NCI-H82 treated with DMSO at 0.1 percent for 48 hours (cell line): ENCODE data around the gene PPP1R3E.
"Not testable (repeated sequence)": the region's sequence is repeated elsewhere in the genome, so short reads cannot be mapped to it uniquely, and the experiment has no call there.

Experiments used
- DNase-seq: peaks from one replicate; lab custom pipeline; 2025; ENCODE audit not compliant: unreplicated experiment; lab: John Stamatoyannopoulos, UW

Gene PPP1R3E

GRCh38 chr14:23297611-23298277, 4.9 kb downstream of the PPP1R3E start:
- no peak for DNase-seq

- no peak for DNase-seq
Measured at GRCh38 chr14:23297096-23297495, 5.6 kb downstream of the PPP1R3E start.

GRCh38 chr14:23296012-23296777, 6.5 kb downstream of the PPP1R3E start:
- DNase-seq: no peak

- peak; percentile 91 for DNase-seq
Measured at GRCh38 chr14:23294734-23295561, 7.7 kb downstream of the PPP1R3E start.

GRCh38 chr14:23286902-23287479, 15.7 kb downstream of the PPP1R3E start:
- no peak for DNase-seq

GRCh38 chr14:23286020-23286901, 16.4 kb downstream of the PPP1R3E start, which contains the start of gene HOMEZ:
TSS of gene HOMEZ (minus strand) at chr14:23286132. CDS start at chr14:23285952, 180 bp downstream.
- DNase-seq: peak; percentile 100

- no peak for DNase-seq
Measured at GRCh38 chr14:23285530-23286019, 17.1 kb downstream of the PPP1R3E start.

- peak; percentile 72 for DNase-seq
Measured at GRCh38 chr14:23284654-23285529, 17.8 kb downstream of the PPP1R3E start.

GRCh38 chr14:23281247-23281646, 21.4 kb downstream of the PPP1R3E start:
- DNase-seq: no peak

- DNase-seq: not testable (repeated sequence)
Measured at GRCh38 chr14:23277928-23278327, 24.7 kb downstream of the PPP1R3E start.

GRCh38 chr14:23277189-23277588, 25.5 kb downstream of the PPP1R3E start:
- no peak for DNase-seq

GRCh38 chr14:23275412-23275811, 27.2 kb downstream of the PPP1R3E start:
- no peak for DNase-seq

GRCh38 chr14:23269193-23269592, 33.5 kb downstream of the PPP1R3E start:
- DNase-seq: no peak

GRCh38 chr14:23260849-23261248, 41.8 kb downstream of the PPP1R3E start:
- DNase-seq: not testable (repeated sequence)

GRCh38 chr14:23259426-23259825, 43.2 kb downstream of the PPP1R3E start:
- no peak for DNase-seq

- no peak for DNase-seq
Measured at GRCh38 chr14:23258256-23258655, 44.4 kb downstream of the PPP1R3E start.

GRCh38 chr14:23252420-23253333, 50.0 kb downstream of the PPP1R3E start:
- DNase-seq: no peak

GRCh38 chr14:23252006-23252405, 50.7 kb downstream of the PPP1R3E start:
- no peak for DNase-seq
